Activated CD8-positive, alpha-beta memory T cell treated with anti-CD3 and anti-CD28 coated beads for 1 hour (primary cell): ENCODE data around the gene BTNL2.
"Not testable (repeated sequence)": the region's sequence is repeated elsewhere in the genome, so short reads cannot be mapped to it uniquely, and the experiment has no call there.

ENCODE experiments used
- DNase-seq, 2 donors: peaks; one replicate each; pipeline ENCODE4 v3.0.0-alpha.2; 2020; ENCODE audit warnings: low read depth in 1 of 2; ENCODE audit errors: extremely low read depth in 1 of 2

The BTNL2 gene

DNA sequence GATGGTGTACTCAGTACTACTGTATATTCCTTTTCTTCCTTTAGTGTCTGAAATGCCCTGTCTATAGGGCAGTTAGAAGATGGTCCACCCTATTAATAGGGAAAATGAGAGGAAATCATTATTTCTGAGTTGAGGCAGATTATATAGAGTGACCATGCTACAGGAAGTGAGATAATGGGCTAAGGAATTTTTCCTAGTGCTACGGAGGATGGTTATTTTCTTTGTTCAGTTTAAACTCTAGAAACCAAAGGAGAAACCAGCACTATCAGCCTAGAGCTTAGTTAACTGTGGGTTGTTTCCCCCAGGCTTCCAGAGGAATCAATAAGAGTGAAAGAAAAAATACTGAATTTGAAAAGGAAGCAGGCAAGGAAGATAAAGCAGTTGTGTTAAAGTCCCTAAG, 35.8 kb downstream of the BTNL2 start:
- DNase-seq: no peak

DNA sequence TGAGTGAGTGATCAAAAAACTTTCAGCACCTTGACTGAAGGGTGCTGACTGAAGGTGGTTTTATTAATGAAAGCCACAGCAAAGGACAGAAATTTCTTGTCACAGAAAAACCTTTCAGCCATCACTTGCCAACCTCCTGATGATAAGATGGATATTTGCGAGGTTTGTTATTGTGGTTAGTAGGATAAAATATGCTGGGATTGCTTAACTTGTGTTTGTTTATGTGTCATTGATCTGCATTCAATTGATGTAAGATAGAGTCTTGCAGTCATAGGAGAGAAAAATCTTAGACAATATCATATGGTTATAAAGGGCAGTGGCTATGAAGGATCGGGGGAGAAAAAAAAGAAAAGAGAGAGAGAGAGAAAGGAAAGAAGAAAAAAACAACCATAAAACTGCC, 36.5 kb downstream of the BTNL2 start:
- no peak for DNase-seq

DNA sequence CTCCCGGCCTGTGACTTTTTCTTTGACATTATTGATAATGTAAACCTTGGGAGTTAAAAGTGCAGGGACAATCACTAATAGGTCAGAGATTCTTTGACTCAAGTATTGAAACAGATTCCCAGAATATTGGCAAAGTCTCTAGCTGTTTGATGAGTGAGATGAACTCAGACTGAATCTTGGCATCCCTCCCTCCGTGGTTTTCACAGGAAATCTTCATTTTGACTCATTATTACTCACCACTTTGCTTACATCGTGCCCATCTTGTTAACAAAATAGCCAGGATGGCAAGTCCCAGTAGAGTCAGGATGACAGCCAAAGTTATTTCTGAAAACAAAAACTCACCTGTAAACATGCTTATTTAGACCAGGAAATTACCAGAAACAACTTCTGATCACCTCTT, 37.3 kb downstream of the BTNL2 start:
- DNase-seq: no peak

DNA sequence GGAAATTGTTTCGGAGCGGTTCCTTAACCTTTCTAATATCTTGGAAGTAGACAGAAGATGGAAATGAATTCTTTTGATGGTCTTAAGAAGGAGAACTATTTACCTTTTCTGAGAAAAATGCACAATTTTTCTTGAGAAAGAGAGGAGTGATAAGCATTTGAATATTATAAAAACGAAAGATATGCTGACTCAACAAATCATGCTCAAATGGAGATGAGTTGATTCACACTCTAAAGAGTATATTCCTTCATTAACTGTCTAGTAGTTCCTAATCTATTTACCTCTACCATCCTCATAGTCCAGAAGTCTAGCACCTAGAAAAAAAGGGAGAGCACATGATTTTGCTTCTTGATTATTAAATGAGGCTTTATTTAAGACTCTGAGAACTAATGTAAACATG, 39.3 kb downstream of the BTNL2 start:
- no peak for DNase-seq

DNA sequence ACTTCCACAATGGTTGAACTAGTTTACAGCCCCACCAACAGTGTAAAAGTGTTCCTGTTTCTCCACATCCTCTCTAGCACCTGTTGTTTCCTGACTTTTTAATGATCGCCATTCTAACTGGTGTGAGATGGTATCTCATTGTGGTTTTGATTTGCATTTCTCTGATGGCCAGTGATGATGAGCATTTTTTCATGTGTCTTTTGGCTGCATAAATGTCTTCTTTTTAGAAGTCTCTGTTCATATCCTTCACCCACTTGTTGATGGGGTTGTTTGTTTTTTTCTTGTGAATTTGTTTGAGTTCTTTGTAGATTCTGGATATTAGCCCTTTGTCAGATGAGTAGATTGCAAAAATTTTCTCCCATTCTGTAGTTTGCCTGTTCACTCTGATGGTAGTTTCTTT, 47.8 kb downstream of the BTNL2 start:
- DNase-seq: not testable (repeated sequence)

DNA sequence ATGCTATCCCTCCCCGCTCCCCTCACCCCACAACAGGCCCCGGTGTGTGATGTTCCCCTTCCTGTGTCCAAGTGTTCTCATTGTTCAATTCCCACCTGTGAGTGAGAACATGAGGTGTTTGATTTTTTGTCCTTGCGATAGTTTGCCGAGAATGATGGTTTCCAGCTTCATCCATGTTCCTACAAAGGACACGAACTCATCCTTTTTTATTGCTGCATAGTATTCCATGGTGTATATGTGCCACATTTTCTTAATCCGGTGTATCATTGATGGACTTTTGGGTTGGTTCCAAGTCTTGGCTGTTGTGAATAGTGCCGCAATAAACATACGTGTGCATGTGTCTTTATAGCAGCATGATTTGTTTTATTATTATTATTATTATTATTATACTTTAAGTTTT, 48.4 kb downstream of the BTNL2 start:
- not testable (repeated sequence) for DNase-seq

DNA sequence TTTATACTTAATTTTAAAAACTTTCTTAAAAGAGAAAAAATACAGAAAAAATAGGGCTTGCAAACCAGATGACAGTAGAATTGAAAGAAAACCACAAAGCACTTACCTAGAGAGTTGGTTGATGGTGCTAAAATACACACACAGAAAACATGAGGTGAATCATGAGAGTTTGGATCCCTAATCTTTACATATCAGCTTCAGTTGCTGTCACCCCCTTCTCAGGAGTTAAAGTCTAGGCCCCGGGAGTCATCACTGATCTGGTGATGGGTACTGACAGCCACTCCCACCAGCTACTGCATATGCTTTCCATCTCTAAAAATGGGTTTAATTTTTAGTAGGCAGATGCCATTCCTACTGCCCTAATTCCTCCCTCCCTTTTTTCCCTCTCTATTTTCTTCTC, 52.0 kb downstream of the BTNL2 start:
- DNase-seq: no peak

DNA sequence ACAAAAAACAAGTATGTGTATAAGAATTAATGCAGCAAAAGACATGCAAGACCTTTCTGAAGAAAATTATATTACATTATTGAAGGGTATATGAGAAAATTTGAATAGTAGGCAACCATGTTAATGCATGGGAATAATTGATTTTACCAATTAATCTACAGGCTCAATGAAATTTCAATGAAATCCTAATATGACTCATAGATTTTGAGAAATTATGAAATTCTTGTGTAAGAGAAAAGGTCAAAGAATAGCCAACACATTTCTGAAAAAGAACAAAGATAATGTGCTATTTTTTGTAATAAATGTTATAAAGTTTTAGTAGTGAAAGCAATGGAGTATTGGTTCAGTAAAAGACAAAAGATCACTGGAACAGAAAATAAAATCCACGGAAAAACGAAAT, 53.6 kb downstream of the BTNL2 start:
- DNase-seq: no peak
